COLO829 (cell line): ENCODE data around the gene FOXI1.
A peak's percentile ranks its signal among the peaks of the same experiment; 100 is the strongest.

Experiments used
- DNase-seq: peaks from one replicate; pipeline ENCODE4 v3.0.0; 2012; ENCODE audit warnings: low spot score

Gene FOXI1

GRCh38 chr5:170105642-170106611 is at the start of gene FOXI1:
TSS of gene FOXI1 (plus strand) at chr5:170105897. CDS start at chr5:170105958, 61 bp downstream.
- no peak for DNase-seq

- no peak for DNase-seq
Observed at GRCh38 chr5:170056561-170057267, 49.0 kb upstream of the FOXI1 start.

GRCh38 chr5:170057311-170057710 is 48.4 kb upstream of the FOXI1 start:
- DNase-seq, result no peak

- DNase-seq, result no peak
Observed at GRCh38 chr5:170059221-170059620, 46.5 kb upstream of the FOXI1 start.

- no peak for DNase-seq
Observed at GRCh38 chr5:170067152-170067551, 38.5 kb upstream of the FOXI1 start.

- DNase-seq, result no peak
Observed at GRCh38 chr5:170067574-170068170, 38.0 kb upstream of the FOXI1 start.

GRCh38 chr5:170069512-170069911 is 36.2 kb upstream of the FOXI1 start:
- DNase-seq, result no peak

GRCh38 chr5:170070556-170071412 is 34.9 kb upstream of the FOXI1 start:
- DNase-seq, result peak; percentile 51

GRCh38 chr5:170071748-170072147 is 33.9 kb upstream of the FOXI1 start:
- no peak for DNase-seq

- DNase-seq, result no peak
Observed at GRCh38 chr5:170075696-170076095, 30.0 kb upstream of the FOXI1 start.

- DNase-seq, result no peak
Observed at GRCh38 chr5:170076211-170076610, 29.5 kb upstream of the FOXI1 start.

- DNase-seq, result no peak
Observed at GRCh38 chr5:170076739-170077138, 29.0 kb upstream of the FOXI1 start.

- no peak for DNase-seq
Observed at GRCh38 chr5:170077526-170077925, 28.2 kb upstream of the FOXI1 start.

GRCh38 chr5:170078458-170078857 is 27.2 kb upstream of the FOXI1 start:
- DNase-seq, result no peak

- DNase-seq, result no peak
Observed at GRCh38 chr5:170078931-170079330, 26.8 kb upstream of the FOXI1 start.

GRCh38 chr5:170080217-170080616 is 25.5 kb upstream of the FOXI1 start:
- no peak for DNase-seq

GRCh38 chr5:170080786-170081445 is 24.8 kb upstream of the FOXI1 start:
- no peak for DNase-seq

GRCh38 chr5:170081616-170082015 is 24.1 kb upstream of the FOXI1 start:
- DNase-seq, result no peak

GRCh38 chr5:170082701-170083100 is 23.0 kb upstream of the FOXI1 start:
- no peak for DNase-seq

GRCh38 chr5:170087168-170087817 is 18.4 kb upstream of the FOXI1 start:
- DNase-seq, result no peak
